IMR-90 (cell line): ENCODE data around the gene PRSS8.

ENCODE experiments used
- BHLHE40 ChIP-seq: fragments of 150-350 bp; IDR thresholded peaks from 2 replicates; pipeline ENCODE4 v1.6.1; 2016; ENCODE audit warnings: mild to moderate bottlenecking, low read depth, low read length
- CEBPB ChIP-seq: IDR thresholded peaks from 2 replicates; pipeline ENCODE4 v1.6.1; 2012; ENCODE audit warnings: low read depth, low read length, improper control_type of control experiment
- CHD1 ChIP-seq: IDR thresholded peaks from 2 replicates; pipeline ENCODE4 v1.6.1; 2012; ENCODE audit warnings: low read depth, low read length, improper control_type of control experiment
- FOS ChIP-seq: fragments of 150-350 bp; IDR thresholded peaks from 2 replicates; pipeline ENCODE4 v1.6.1; 2016; ENCODE audit warnings: low read depth, low read length
- MAZ ChIP-seq: IDR thresholded peaks from 2 replicates; pipeline ENCODE4 v1.6.1; 2012; ENCODE audit warnings: low read depth, mild to moderate bottlenecking, low read length, improper control_type of control experiment, moderate library complexity, borderline replicate concordance
- MXI1 ChIP-seq: IDR thresholded peaks from 2 replicates; pipeline ENCODE4 v1.6.1; 2012; ENCODE audit warnings: low read depth, mild to moderate bottlenecking, low read length, moderate library complexity, borderline replicate concordance
- NFE2L2 ChIP-seq: fragments of 150-350 bp; IDR thresholded peaks from 2 replicates; pipeline ENCODE4 v1.6.1; 2016; ENCODE audit warnings: low read depth, mild to moderate bottlenecking, low read length
- POLR2A ChIP-seq: IDR thresholded peaks from 2 replicates; pipeline ENCODE4 v1.6.1; 2012; ENCODE audit warnings: mild to moderate bottlenecking, low read depth, low read length
- RAD21 ChIP-seq: IDR thresholded peaks from 2 replicates; pipeline ENCODE4 v1.6.1; 2012; ENCODE audit warnings: low read length, improper control_type of control experiment
- RCOR1 ChIP-seq: IDR thresholded peaks from 2 replicates; pipeline ENCODE4 v1.6.1; 2012; ENCODE audit warnings: mild to moderate bottlenecking, low read length, improper control_type of control experiment; ENCODE audit not compliant: insufficient replicate concordance
- RFX5 ChIP-seq: IDR thresholded peaks from 2 replicates; pipeline ENCODE4 v1.8.0; 2012; ENCODE audit warnings: low read depth, mild to moderate bottlenecking, low read length, moderate library complexity
- SMC3 ChIP-seq: fragments of 150-350 bp; IDR thresholded peaks from 2 replicates; pipeline ENCODE4 v1.6.1; 2016; ENCODE audit warnings: low read depth, mild to moderate bottlenecking, antibody characterized with exemption, low read length, moderate library complexity
- USF2 ChIP-seq: fragments of 150-350 bp; IDR thresholded peaks from 2 replicates; pipeline ENCODE4 v1.6.1; 2017; ENCODE audit warnings: mild to moderate bottlenecking, antibody characterized with exemption, low read length, low read depth
- TF ChIP-seq, protein P1 (sequence below): conservative IDR thresholded peaks from 2 replicates; pipeline ENCODE4 v1.5.1; 2012; ENCODE audit warnings: mild to moderate bottlenecking, low read depth, low read length, improper control_type of control experiment

- TF ChIP-seq, protein P1, sequence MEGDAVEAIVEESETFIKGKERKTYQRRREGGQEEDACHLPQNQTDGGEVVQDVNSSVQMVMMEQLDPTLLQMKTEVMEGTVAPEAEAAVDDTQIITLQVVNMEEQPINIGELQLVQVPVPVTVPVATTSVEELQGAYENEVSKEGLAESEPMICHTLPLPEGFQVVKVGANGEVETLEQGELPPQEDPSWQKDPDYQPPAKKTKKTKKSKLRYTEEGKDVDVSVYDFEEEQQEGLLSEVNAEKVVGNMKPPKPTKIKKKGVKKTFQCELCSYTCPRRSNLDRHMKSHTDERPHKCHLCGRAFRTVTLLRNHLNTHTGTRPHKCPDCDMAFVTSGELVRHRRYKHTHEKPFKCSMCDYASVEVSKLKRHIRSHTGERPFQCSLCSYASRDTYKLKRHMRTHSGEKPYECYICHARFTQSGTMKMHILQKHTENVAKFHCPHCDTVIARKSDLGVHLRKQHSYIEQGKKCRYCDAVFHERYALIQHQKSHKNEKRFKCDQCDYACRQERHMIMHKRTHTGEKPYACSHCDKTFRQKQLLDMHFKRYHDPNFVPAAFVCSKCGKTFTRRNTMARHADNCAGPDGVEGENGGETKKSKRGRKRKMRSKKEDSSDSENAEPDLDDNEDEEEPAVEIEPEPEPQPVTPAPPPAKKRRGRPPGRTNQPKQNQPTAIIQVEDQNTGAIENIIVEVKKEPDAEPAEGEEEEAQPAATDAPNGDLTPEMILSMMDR, result no peak
- TF ChIP-seq MAZ (no peak), RAD21 (no peak), POLR2A (no peak), CHD1 (no peak), NFE2L2 (no peak), BHLHE40 (no peak), CEBPB (no peak), USF2 (no peak), FOS (no peak), SMC3 (no peak), RCOR1 (no peak), RFX5 (no peak), MXI1 (no peak)
Measured at GRCh38 chr16:31088459-31089183, 46.9 kb downstream of the PRSS8 start, which contains the start of gene PRSS53.
